Pancreas (tissue), 10 donors: ENCODE results near the gene CDHR5. TPM values are rescaled to one million over a fixed set of nuclear protein-coding genes. Genes with fewer than 3 reads are reported as not detected.

Source experiments
- ATAC-seq, 4 donors: fragments of 200-7000 bp; cut with Tn5 transposase; one replicate each; pipeline versions ENCODE4 v1.8.0 to v1.9.1; 2020; ENCODE audit warnings: mild to moderate bottlenecking in 4 of 4, moderate library complexity in 4 of 4
- DNase-seq, 6 donors: peaks; one replicate each; pipeline ENCODE4 v3.0.0-alpha.2; 2020
- FAIRE-seq: peaks from 2 replicates; lab custom pipeline; 2012; peaks lifted over from hg19 to GRCh38; lab: Jason Lieb, UNC
- H3K27ac ChIP-seq, 4 donors: fragments of 200-600 bp; sonication (generic); 1 replicate in 3 of 4; 2 replicates in 1 of 4; pipeline versions ENCODE4 v1.5.0 to v1.8.0; 2020
- H3K27me3 ChIP-seq, 4 donors: fragments of 200-600 bp; one replicate each; pipeline ENCODE4 v1.8.0; 2021
- H3K36me3 ChIP-seq, 3 donors: fragments of 200-600 bp; sonication (generic) in 1 of 3; one replicate each; pipeline versions ENCODE4 v1.5.0 to v1.8.0; 2020 to 2021
- H3K4me1 ChIP-seq, 3 donors: fragments of 200-600 bp; one replicate each; pipeline ENCODE4 v1.8.0; 2021
- H3K4me3 ChIP-seq, 4 donors: fragments of 200-600 bp; sonication (generic) in 2 of 4; one replicate each; pipeline versions ENCODE4 v1.5.0 to v1.8.0; 2020 to 2021
- H3K9me3 ChIP-seq, 4 donors: fragments of 200-600 bp; one replicate each; pipeline ENCODE4 v1.8.0; 2021
- WGBS, 2 donors: extraction: QIAGEN DNeasy Blood & Tissue Kit; methylation state at CpG; one replicate each; pipeline ENCODE4 v1.1.7; 2013; 5-methylcytosine and 5-hydroxymethylcytosine counted together
- intact Hi-C, 3 donors: fragments of 100-400 bp; cut with DNase I; formaldehyde crosslinking; loops; one replicate each; pipeline versions ENCODE4 v1.11.1 to v1.14.2; 2022
- polyA plus RNA-seq, 2 donors: library from polyadenylated mRNA; stranded (reverse); fragments of 200-250 nt; gene quantifications; one replicate each; pipeline ENCODE4 v1.2.3, GENCODE V29; 2013
- total RNA-seq, 6 donors: library from RNA; stranded (reverse); fragmentation: NEBNext Ultra II Directional in 4 of 6; extraction: Animal tissue kit (Norgen Biotek cat#: 25700) in 4 of 6; gene quantifications; one replicate each; pipeline versions ENCODE4 v1.2.1 to v1.2.4, GENCODE V29; 2021 to 2023
- TF ChIP-seq, protein P1 (sequence below), 4 donors: fragments of 200-600 bp; sonication (generic) in 3 of 4; IDR thresholded peaks; one replicate each; pipeline versions ENCODE4 v1.5.0 to v1.8.0; 2021; ENCODE audit warnings: antibody characterized with exemption in 4 of 4
- donor health status: healthy with polysubstance abuse.
- donor health status: DM: no; HTN: no; CAD: no; lungs with moderate emphysema.
- donor health status: DM: no; HTN: no; CAD: no.
- donor health status: control.
- donor health status: control.
- donor health status: Bipolar disorder and iron deficiency.
- donor health status: DM: yes; HTN: yes; CAD: no.
- donor health status: DM: no; HTN: no; CAD: no.
- donor health status: DM: no; HTN: no; CAD: no.
- donor health status: DM: yes; HTN: yes; CAD: no.

The CDHR5 gene
- total and polyA plus RNA-seq, 8 donors, result 0.61 to 4.4 (median 1.5) TPM

DNA sequence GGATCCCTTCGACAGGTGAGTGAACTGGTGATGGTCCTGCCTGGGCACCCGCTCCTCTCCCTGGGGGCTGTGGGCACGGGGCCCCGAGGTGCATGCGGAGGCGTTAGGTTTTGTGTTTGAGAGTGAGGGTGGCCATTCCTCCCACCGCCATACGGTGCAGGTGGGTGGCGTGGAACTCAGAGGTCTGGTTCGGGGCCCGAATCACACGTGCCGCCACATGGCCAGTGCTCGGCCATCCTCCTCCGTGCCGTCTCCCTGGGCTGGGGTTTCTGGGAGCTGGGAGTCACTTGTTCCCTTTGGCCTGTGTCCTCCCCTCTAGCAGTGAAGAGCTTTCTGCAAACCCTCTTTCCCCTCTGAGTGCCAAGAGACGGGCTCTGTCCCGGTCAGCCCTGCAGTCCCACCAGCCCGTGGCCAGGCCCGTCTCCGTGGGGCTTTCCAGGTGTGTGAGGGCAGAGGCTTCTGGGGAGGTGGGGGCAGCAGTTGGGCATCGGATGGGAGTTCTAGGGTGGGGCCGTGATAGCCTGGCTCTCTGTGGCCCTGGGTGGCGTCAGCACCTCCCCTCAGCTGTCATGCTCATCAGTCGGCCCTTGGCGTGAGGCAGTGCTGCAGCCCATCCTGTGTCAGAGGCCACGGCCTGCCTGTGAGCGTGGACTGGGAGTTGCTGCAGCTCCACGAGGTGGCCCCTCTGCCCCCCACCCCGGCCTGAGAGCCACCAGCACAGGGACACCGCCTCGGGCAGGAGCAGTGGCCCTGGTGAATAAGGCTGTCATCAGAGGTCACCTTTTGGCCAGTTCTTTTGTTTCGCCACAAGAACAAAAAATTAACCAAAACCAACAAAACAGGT, 19.2 kb downstream of the CDHR5 start:
- 93 to 94% methylated on average over 33 of the region's 33 CpGs for WGBS, 2 donors
- TF ChIP-seq, protein P1, sequence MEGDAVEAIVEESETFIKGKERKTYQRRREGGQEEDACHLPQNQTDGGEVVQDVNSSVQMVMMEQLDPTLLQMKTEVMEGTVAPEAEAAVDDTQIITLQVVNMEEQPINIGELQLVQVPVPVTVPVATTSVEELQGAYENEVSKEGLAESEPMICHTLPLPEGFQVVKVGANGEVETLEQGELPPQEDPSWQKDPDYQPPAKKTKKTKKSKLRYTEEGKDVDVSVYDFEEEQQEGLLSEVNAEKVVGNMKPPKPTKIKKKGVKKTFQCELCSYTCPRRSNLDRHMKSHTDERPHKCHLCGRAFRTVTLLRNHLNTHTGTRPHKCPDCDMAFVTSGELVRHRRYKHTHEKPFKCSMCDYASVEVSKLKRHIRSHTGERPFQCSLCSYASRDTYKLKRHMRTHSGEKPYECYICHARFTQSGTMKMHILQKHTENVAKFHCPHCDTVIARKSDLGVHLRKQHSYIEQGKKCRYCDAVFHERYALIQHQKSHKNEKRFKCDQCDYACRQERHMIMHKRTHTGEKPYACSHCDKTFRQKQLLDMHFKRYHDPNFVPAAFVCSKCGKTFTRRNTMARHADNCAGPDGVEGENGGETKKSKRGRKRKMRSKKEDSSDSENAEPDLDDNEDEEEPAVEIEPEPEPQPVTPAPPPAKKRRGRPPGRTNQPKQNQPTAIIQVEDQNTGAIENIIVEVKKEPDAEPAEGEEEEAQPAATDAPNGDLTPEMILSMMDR (IDR thresholded peaks at IDR 0.05), result no peak
- ATAC-seq, result no peak
- no peaks in the 10 kb centered on the region for H3K27me3 ChIP-seq
- no peaks in the 10 kb centered on the region for H3K9me3 ChIP-seq
- no peaks in the 10 kb centered on the region for H3K4me1 ChIP-seq
- FAIRE-seq, result no peak
- no peak overlapping the region for H3K4me3 ChIP-seq
- peak in 2 of 6 donors; percentile 12 to 63 for DNase-seq
- H3K36me3 ChIP-seq, result peaks cover 4 to 79% (median 52%) of the 10 kb centered on the region in 3 donors
- intact Hi-C loops, result no loop called here
- peak overlapping the region in 3 of 4 donors; percentile 8 to 13 (median 12) for H3K27ac ChIP-seq

DNA sequence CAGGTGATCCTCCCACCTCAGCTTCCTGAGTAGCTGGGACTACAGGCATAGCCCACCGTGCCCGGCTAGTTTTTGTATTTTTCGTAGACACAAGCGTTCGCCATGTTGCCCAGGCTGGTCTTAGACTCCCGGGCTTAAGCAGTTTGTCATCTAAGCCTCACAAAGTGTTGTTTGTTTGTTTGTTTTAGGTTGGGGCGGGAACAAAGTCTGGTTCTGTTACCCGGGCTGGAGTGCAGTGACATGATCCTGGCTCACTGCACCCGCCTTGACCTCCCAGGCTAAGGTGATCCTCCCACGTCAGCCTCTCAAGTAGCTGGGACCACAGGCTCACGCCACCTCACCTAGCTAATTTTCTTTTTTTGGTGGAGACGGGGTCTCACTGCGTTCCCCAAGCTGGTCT, 21.6 kb downstream of the CDHR5 start:
- Histone ChIP-seq H3K27me3 (no peaks in the 10 kb centered on the region), H3K4me1 (no peaks in the 10 kb centered on the region), H3K9me3 (no peaks in the 10 kb centered on the region), H3K4me3 (no peak overlapping the region), H3K36me3 (peaks cover 4 to 73% (median 41%) of the 10 kb centered on the region in 3 donors), H3K27ac (no peak overlapping the region)
- TF ChIP-seq, protein P1 (IDR thresholded peaks at IDR 0.05), result no peak
- 88 to 90% methylated on average over 13 of the region's 13 CpGs for WGBS, 2 donors
- peak in 1 of 6 donors; percentile 13 for DNase-seq
- intact Hi-C loops, result no loop called here
- no peak for FAIRE-seq
- no peak for ATAC-seq

DNA sequence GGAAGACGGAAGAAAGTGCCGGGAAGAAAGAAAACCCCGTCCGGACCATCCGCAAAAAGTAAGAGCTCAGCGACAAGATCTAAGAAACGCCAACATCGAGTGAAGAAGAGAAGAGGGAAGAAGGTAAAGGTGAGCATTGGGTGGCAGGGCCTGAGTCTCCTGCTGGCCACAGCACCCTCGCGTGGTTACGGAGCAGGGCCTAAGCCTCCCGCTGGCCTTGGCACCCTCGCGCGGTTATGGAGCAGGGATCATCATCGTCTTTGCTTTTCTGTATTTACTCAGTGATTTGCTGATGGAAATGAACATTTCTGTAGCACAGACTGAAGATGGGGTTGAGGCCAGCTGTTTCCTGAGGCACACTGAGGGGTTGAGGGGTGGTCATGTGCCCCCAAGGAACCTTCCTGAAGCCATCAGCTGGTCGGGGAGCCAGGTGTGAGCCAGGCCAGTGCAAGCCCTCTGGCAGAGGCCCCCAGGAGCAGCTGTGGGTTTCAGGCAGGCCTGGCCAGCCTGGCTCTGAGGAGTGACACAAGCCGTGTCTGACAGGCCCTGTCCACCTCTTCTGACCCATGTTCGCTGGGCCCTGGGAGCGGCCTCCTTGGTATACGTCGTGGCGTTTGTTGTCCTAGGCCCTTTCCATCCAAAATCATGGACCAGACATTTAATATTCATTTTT, 23.0 kb downstream of the CDHR5 start:
- TF ChIP-seq, protein P1 (IDR thresholded peaks at IDR 0.05), result no peak
- Histone ChIP-seq H3K27ac (no peak overlapping the region), H3K27me3 (no peaks in the 10 kb centered on the region), H3K4me1 (no peaks in the 10 kb centered on the region), H3K9me3 (no peaks in the 10 kb centered on the region), H3K4me3 (no peak overlapping the region), H3K36me3 (peaks cover 0 to 70% (median 33%) of the 10 kb centered on the region in 3 donors)
- ATAC-seq, result peak in 1 of 4 donors; percentile 11
- intact Hi-C loops, result no loop called here
- no peak for FAIRE-seq
- WGBS, 2 donors, result 90 to 91% methylated on average over 23 of the region's 23 CpGs
- peak in 1 of 6 donors; percentile 44 for DNase-seq

DNA sequence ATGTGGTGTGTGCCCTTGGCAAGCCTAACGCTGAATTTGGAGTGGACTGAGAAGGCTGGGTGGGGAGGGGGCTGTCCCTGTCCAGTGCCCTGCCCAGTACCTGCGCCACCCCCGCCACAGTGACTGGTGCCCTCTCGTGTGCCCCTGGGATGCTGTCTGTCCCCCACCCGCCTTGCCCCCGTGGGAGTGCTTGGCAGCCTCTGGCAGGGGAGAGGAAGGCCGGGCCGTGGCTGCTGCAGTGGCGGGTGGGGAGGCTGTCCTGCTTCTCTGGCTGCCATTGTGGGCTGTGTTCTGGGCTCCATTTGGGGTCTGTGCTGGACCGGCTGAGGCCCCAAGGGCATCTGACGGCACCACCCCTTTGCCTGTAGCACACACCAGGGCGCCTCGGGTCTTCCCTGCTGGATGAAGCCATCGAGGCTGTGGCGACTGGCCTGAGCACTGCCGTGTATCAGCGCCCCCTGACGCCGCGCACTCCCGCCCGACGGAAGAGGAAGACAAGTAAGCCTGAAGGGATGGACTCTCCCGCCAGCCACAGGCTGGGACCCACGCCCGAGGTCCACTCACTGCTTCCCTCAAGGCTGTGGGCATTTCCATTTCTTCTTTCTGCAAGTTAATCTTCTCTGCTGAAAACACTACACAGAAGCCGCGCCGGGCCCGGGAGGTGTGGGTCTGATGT, 26.6 kb downstream of the CDHR5 start:
- Histone ChIP-seq H3K4me3 (no peak overlapping the region), H3K27ac (no peak overlapping the region), H3K36me3 (peaks cover 0 to 67% (median 28%) of the 10 kb centered on the region in 3 donors), H3K4me1 (no peaks in the 10 kb centered on the region), H3K27me3 (no peaks in the 10 kb centered on the region), H3K9me3 (no peaks in the 10 kb centered on the region)
- ATAC-seq (peak in 1 of 4 donors; percentile 4), FAIRE-seq (no peak), DNase-seq (peak in 1 of 6 donors; percentile 69)
- TF ChIP-seq, protein P1 (IDR thresholded peaks at IDR 0.05), result no peak
- intact Hi-C loops, result no loop called here
- 93 to 94% methylated on average over 28 to 30 of the region's 30 CpGs for WGBS, 2 donors
